ENCODE data around the gene TNRC6A. TPM values are rescaled to one million over a fixed set of nuclear protein-coding genes. Genes with fewer than 3 reads are reported as not detected.

The TNRC6A gene
- total RNA-seq, 1 experiment from 2014 or later = 72.4 TPM

GRCh38 chr16:24753437-24753836 is 24.0 kb downstream of the TNRC6A start:
- Histone ChIP-seq H3K79me2 (ENCODE audit: low read length) (peaks cover 100% of the 10 kb centered on the region), H3K4me1 (ENCODE audit: low read length) (peaks cover 25% of the 10 kb centered on the region), H3K4me2 (ENCODE audit: low read depth, low read length, poor library complexity, severe bottlenecking) (no peak overlapping the region), H3K9ac (ENCODE audit: low read length) (no peak overlapping the region), H3K36me3 (ENCODE audit: insufficient read depth, low read length) (peaks cover 9% of the 10 kb centered on the region; the same call in 1 of the 2 replicates), H4K20me1 (ENCODE audit: insufficient read depth, low read depth, low read length) (peaks cover 22% of the 10 kb centered on the region; the same call in 1 of the 2 replicates), H3K9me3 (ENCODE audit: low read length) (no peaks in the 10 kb centered on the region), H3K27me3 (ENCODE audit: low read length) (no peaks in the 10 kb centered on the region), H3K4me3 (ENCODE audit: low read length) (no peak overlapping the region), H2AFZ (ENCODE audit: low read length) (no peak overlapping the region), H3K27ac (ENCODE audit: low read length) (no peak overlapping the region), H3K9me2 (replicated peaks; ENCODE audit: insufficient read depth, low read length) (no peaks in the 10 kb centered on the region)
- no peak for DNase-seq

- no peak overlapping the region for H3K27ac ChIP-seq (ENCODE audit: low read length)
- peaks cover 19% of the 10 kb centered on the region; the same call in 1 of the 2 replicates for H4K20me1 ChIP-seq (ENCODE audit: insufficient read depth, low read depth, low read length)
- H3K4me1 ChIP-seq (ENCODE audit: low read length) = peaks cover 25% of the 10 kb centered on the region
- peaks cover 11% of the 10 kb centered on the region; the same call in 1 of the 2 replicates for H3K36me3 ChIP-seq (ENCODE audit: insufficient read depth, low read length)
- H3K79me2 ChIP-seq (ENCODE audit: low read length) = peaks cover 100% of the 10 kb centered on the region
- no peak overlapping the region for H3K9ac ChIP-seq (ENCODE audit: low read length)
- H3K4me2 ChIP-seq (ENCODE audit: low read depth, low read length, poor library complexity, severe bottlenecking) = no peak overlapping the region
- no peak for DNase-seq
- no peaks in the 10 kb centered on the region for H3K9me2 ChIP-seq (replicated peaks; ENCODE audit: insufficient read depth, low read length)
- H3K27me3 ChIP-seq (ENCODE audit: low read length) = no peaks in the 10 kb centered on the region
- no peak overlapping the region for H2AFZ ChIP-seq (ENCODE audit: low read length)
- H3K9me3 ChIP-seq (ENCODE audit: low read length) = no peaks in the 10 kb centered on the region
- H3K4me3 ChIP-seq (ENCODE audit: low read length) = no peak overlapping the region
Observed at GRCh38 chr16:24754543-24754942, 25.1 kb downstream of the TNRC6A start.

- peaks cover 14% of the 10 kb centered on the region; the same call in 1 of the 2 replicates for H3K36me3 ChIP-seq (ENCODE audit: insufficient read depth, low read length)
- H3K27ac ChIP-seq (ENCODE audit: low read length) = no peak overlapping the region
- no peak overlapping the region for H3K4me3 ChIP-seq (ENCODE audit: low read length)
- no peak overlapping the region for H3K9ac ChIP-seq (ENCODE audit: low read length)
- no peak overlapping the region for H3K4me2 ChIP-seq (ENCODE audit: low read depth, low read length, poor library complexity, severe bottlenecking)
- no peak for DNase-seq
- H3K4me1 ChIP-seq (ENCODE audit: low read length) = peaks cover 23% of the 10 kb centered on the region
- no peaks in the 10 kb centered on the region for H3K9me2 ChIP-seq (replicated peaks; ENCODE audit: insufficient read depth, low read length)
- H3K79me2 ChIP-seq (ENCODE audit: low read length) = peaks cover 100% of the 10 kb centered on the region
- no peaks in the 10 kb centered on the region for H3K27me3 ChIP-seq (ENCODE audit: low read length)
- H4K20me1 ChIP-seq (ENCODE audit: insufficient read depth, low read depth, low read length) = peaks cover 19% of the 10 kb centered on the region; the same call in 1 of the 2 replicates
- H2AFZ ChIP-seq (ENCODE audit: low read length) = no peak overlapping the region
- no peaks in the 10 kb centered on the region for H3K9me3 ChIP-seq (ENCODE audit: low read length)
Observed at GRCh38 chr16:24755201-24755874, 25.9 kb downstream of the TNRC6A start.

- Histone ChIP-seq H3K27me3 (ENCODE audit: low read length) (no peaks in the 10 kb centered on the region), H3K4me3 (ENCODE audit: low read length) (no peak overlapping the region), H3K9me3 (ENCODE audit: low read length) (no peaks in the 10 kb centered on the region), H3K9me2 (replicated peaks; ENCODE audit: insufficient read depth, low read length) (no peaks in the 10 kb centered on the region), H4K20me1 (ENCODE audit: insufficient read depth, low read depth, low read length) (peaks cover 8% of the 10 kb centered on the region; the same call in 1 of the 2 replicates), H3K79me2 (ENCODE audit: low read length) (peaks cover 100% of the 10 kb centered on the region), H2AFZ (ENCODE audit: low read length) (no peak overlapping the region), H3K27ac (ENCODE audit: low read length) (no peak overlapping the region), H3K9ac (ENCODE audit: low read length) (no peak overlapping the region), H3K4me1 (ENCODE audit: low read length) (no peaks in the 10 kb centered on the region), H3K4me2 (ENCODE audit: low read depth, low read length, poor library complexity, severe bottlenecking) (no peak overlapping the region), H3K36me3 (ENCODE audit: insufficient read depth, low read length) (peaks cover 18% of the 10 kb centered on the region; the same call in 1 of the 2 replicates)
- no peak for DNase-seq
Observed at GRCh38 chr16:24758373-24758772, 28.9 kb downstream of the TNRC6A start.

GRCh38 chr16:24759006-24759405 is 29.6 kb downstream of the TNRC6A start:
- Histone ChIP-seq H4K20me1 (ENCODE audit: insufficient read depth, low read depth, low read length) (peaks cover 8% of the 10 kb centered on the region; the same call in 1 of the 2 replicates), H3K9ac (ENCODE audit: low read length) (no peak overlapping the region), H3K9me2 (replicated peaks; ENCODE audit: insufficient read depth, low read length) (no peaks in the 10 kb centered on the region)

GRCh38 chr16:24761526-24761925 is 32.1 kb downstream of the TNRC6A start:
- Histone ChIP-seq H3K9ac (ENCODE audit: low read length) (no peak overlapping the region), H3K4me3 (ENCODE audit: low read length) (no peak overlapping the region), H3K4me1 (ENCODE audit: low read length) (peaks cover 19% of the 10 kb centered on the region), H3K36me3 (ENCODE audit: insufficient read depth, low read length) (peaks cover 25% of the 10 kb centered on the region), H4K20me1 (ENCODE audit: insufficient read depth, low read depth, low read length) (no peaks in the 10 kb centered on the region), H3K9me2 (replicated peaks; ENCODE audit: insufficient read depth, low read length) (no peaks in the 10 kb centered on the region), H2AFZ (ENCODE audit: low read length) (no peak overlapping the region), H3K27me3 (ENCODE audit: low read length) (no peaks in the 10 kb centered on the region), H3K4me2 (ENCODE audit: low read depth, low read length, poor library complexity, severe bottlenecking) (no peak overlapping the region), H3K9me3 (ENCODE audit: low read length) (no peaks in the 10 kb centered on the region), H3K27ac (ENCODE audit: low read length) (no peak overlapping the region), H3K79me2 (ENCODE audit: low read length) (peaks cover 94% of the 10 kb centered on the region)
- no peak for DNase-seq

More at GRCh38 chr16:24759006-24759405, 29.6 kb downstream of the TNRC6A start:
- DNase-seq = no peak
- Histone ChIP-seq H3K36me3 (ENCODE audit: insufficient read depth, low read length) (peaks cover 20% of the 10 kb centered on the region; the same call in 1 of the 2 replicates), H3K9me3 (ENCODE audit: low read length) (no peaks in the 10 kb centered on the region), H3K27ac (ENCODE audit: low read length) (no peak overlapping the region), H3K27me3 (ENCODE audit: low read length) (no peaks in the 10 kb centered on the region), H3K4me3 (ENCODE audit: low read length) (no peak overlapping the region), H3K79me2 (ENCODE audit: low read length) (peaks cover 98% of the 10 kb centered on the region), H2AFZ (ENCODE audit: low read length) (no peak overlapping the region), H3K4me1 (ENCODE audit: low read length) (no peaks in the 10 kb centered on the region), H3K4me2 (ENCODE audit: low read depth, low read length, poor library complexity, severe bottlenecking) (no peak overlapping the region)

GRCh38 chr16:24764916-24765315 is 35.5 kb downstream of the TNRC6A start:
- Histone ChIP-seq H3K27me3 (ENCODE audit: low read length) (no peaks in the 10 kb centered on the region), H3K4me1 (ENCODE audit: low read length) (peaks cover 32% of the 10 kb centered on the region), H4K20me1 (ENCODE audit: insufficient read depth, low read depth, low read length) (no peaks in the 10 kb centered on the region), H2AFZ (ENCODE audit: low read length) (no peak overlapping the region), H3K9me3 (ENCODE audit: low read length) (no peaks in the 10 kb centered on the region), H3K4me3 (ENCODE audit: low read length) (no peak overlapping the region), H3K9me2 (replicated peaks; ENCODE audit: insufficient read depth, low read length) (no peaks in the 10 kb centered on the region), H3K4me2 (ENCODE audit: low read depth, low read length, poor library complexity, severe bottlenecking) (no peak overlapping the region), H3K9ac (ENCODE audit: low read length) (no peak overlapping the region), H3K79me2 (ENCODE audit: low read length) (peaks cover 88% of the 10 kb centered on the region), H3K36me3 (ENCODE audit: insufficient read depth, low read length) (peaks cover 22% of the 10 kb centered on the region), H3K27ac (ENCODE audit: low read length) (no peak overlapping the region)
- no peak for DNase-seq

GRCh38 chr16:24766057-24766456 is 36.6 kb downstream of the TNRC6A start:
- Histone ChIP-seq H3K9me2 (replicated peaks; ENCODE audit: insufficient read depth, low read length) (no peaks in the 10 kb centered on the region), H2AFZ (ENCODE audit: low read length) (no peak overlapping the region), H3K79me2 (ENCODE audit: low read length) (peaks cover 87% of the 10 kb centered on the region), H3K9me3 (ENCODE audit: low read length) (no peaks in the 10 kb centered on the region), H4K20me1 (ENCODE audit: insufficient read depth, low read depth, low read length) (no peaks in the 10 kb centered on the region), H3K27me3 (ENCODE audit: low read length) (no peaks in the 10 kb centered on the region), H3K4me3 (ENCODE audit: low read length) (no peak overlapping the region), H3K4me1 (ENCODE audit: low read length) (peaks cover 32% of the 10 kb centered on the region), H3K27ac (ENCODE audit: low read length) (peak overlapping the region; percentile 1; the same call in 1 of the 2 replicates), H3K4me2 (ENCODE audit: low read depth, low read length, poor library complexity, severe bottlenecking) (peak overlapping the region; percentile 50), H3K9ac (ENCODE audit: low read length) (no peak overlapping the region), H3K36me3 (ENCODE audit: insufficient read depth, low read length) (peaks cover 14% of the 10 kb centered on the region)
- DNase-seq = no peak

Measured in Karpas-422 (cell line).